ENCODE measurements around the gene SNX30.

SNX30 gene

DNA sequence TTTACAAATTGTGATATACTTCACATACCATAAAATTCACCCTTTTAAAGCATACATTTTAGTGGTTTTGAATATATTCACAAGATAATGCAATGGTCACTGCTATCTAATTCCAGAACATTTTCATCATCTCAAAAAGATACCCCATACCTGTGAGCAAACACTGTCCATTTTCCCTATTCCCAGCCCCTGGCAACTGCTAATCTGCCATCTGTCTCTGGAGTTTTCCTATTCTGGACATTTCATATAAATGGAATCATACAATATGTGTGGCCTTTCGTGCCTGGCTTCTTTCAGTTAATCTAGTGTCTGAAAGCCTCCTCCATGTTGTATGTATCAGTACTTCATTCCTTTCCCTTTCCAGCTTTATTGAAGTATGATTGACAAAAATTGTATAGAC lies 14.7 kb downstream of the SNX30 start:
- Histone ChIP-seq H3K9ac (ENCODE audit: low read depth, low read length) (no peak overlapping the region), H3K9me3 (ENCODE audit: insufficient read depth, low read depth, low read length) (0 out of 2 replicates have a peak, but pooled peaks cover 2% of the 10 kb centered on the region), H3K27me3 (ENCODE audit: insufficient read depth, low read length) (no peaks in the 10 kb centered on the region), H3K27ac (ENCODE audit: low read depth, low read length) (no peak overlapping the region), H3K36me3 (ENCODE audit: insufficient read depth, low read length) (no peaks in the 10 kb centered on the region), H3K4me1 (ENCODE audit: insufficient read depth, low read length) (peaks cover 4% of the 10 kb centered on the region), H3K4me3 (ENCODE audit: low read length) (no peak overlapping the region)
- 83% methylated on average over 1 of the region's 1 CpG for WGBS

DNA sequence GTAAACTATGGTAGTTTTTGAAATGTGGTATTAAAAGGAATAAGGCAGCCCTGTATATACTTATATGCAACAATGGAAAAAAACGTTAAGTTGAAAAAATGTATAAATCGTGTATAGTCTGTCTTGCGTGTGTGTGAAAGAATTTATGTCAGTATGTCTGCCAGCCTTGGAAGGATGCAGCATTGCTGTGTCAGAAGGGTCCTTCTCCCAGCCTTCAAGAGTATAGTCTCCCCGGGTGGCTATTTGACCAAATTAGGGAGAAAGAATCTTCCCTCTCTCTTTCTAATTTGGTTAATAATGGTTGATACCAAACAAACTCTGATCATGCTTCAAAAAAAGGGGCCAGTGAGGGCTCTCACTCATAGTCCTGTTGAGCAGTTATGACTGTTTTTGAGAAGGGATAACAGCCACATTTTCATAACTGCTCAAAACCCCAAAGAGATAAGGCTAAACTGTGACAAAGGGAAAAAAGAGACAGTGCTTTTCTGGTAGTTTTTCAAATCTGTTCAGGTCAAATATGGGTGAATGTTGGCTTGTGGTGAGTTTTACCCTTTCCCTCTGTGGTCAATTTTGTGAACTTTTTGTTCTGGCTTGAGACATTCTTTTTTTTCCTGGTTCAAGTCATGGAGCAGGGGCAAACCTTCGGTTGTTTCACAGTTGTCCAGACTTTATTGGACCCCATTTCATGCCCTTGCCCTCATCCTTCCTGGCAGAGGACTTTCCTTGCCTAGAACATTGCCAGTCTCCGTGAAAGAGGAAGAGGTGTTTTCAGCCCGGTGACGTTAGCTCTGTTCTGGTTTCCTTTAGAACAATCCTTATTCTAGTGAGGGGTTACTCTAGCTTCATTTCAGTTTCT lies 21.0 kb downstream of the SNX30 start:
- WGBS: 80% methylated on average over 7 of the region's 8 CpGs
- H3K4me1 ChIP-seq (ENCODE audit: insufficient read depth, low read length): peaks cover 22% of the 10 kb centered on the region
- H3K27me3 ChIP-seq (ENCODE audit: insufficient read depth, low read length): no peaks in the 10 kb centered on the region
- no peaks in the 10 kb centered on the region for H3K36me3 ChIP-seq (ENCODE audit: insufficient read depth, low read length)
- H3K9me3 ChIP-seq (ENCODE audit: insufficient read depth, low read depth, low read length): 0 out of 2 replicates have a peak, but pooled peaks cover 2% of the 10 kb centered on the region
- H3K4me3 ChIP-seq (ENCODE audit: low read length): no peak overlapping the region
- H3K27ac ChIP-seq (ENCODE audit: low read depth, low read length): peak overlapping the region; percentile 11; the same call in 1 of the 2 replicates
- no peak overlapping the region for H3K9ac ChIP-seq (ENCODE audit: low read depth, low read length)

GRCh38 chr9:112772215-112772509 lies 21.6 kb downstream of the SNX30 start:
- Histone ChIP-seq H3K4me3 (ENCODE audit: low read length) (no peak overlapping the region), H3K9ac (ENCODE audit: low read depth, low read length) (no peak overlapping the region), H3K36me3 (ENCODE audit: insufficient read depth, low read length) (no peaks in the 10 kb centered on the region), H3K27me3 (ENCODE audit: insufficient read depth, low read length) (no peaks in the 10 kb centered on the region), H3K4me1 (ENCODE audit: insufficient read depth, low read length) (peaks cover 22% of the 10 kb centered on the region), H3K9me3 (ENCODE audit: insufficient read depth, low read depth, low read length) (no peaks in the 10 kb centered on the region), H3K27ac (ENCODE audit: low read depth, low read length) (no peak overlapping the region; the same call in 1 of the 2 replicates)
- WGBS: 82% methylated on average over 2 of the region's 2 CpGs

DNA sequence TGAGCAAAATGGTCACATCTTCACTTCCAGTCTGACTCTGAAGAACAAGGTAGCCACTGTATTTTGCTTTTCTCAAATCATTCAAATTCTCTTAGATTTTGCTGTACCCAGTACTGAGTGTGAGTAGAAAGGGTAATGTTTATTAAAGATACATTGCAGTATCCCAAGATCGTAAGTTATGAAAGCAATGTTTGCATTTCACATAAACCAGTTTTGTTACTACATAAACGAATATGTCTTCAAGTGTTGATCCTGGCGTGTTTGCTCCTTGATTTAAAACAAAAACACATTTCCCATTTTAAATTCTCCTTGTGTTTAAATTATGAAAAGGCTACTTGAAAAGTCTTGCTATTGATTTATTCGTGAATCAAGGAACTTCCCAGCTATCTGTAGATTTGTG lies 22.0 kb downstream of the SNX30 start:
- H3K4me1 ChIP-seq (ENCODE audit: insufficient read depth, low read length): peaks cover 22% of the 10 kb centered on the region
- no peak overlapping the region for H3K27ac ChIP-seq (ENCODE audit: low read depth, low read length)
- no peaks in the 10 kb centered on the region for H3K36me3 ChIP-seq (ENCODE audit: insufficient read depth, low read length)
- no peaks in the 10 kb centered on the region for H3K9me3 ChIP-seq (ENCODE audit: insufficient read depth, low read depth, low read length)
- H3K4me3 ChIP-seq (ENCODE audit: low read length): no peak overlapping the region
- no peaks in the 10 kb centered on the region for H3K27me3 ChIP-seq (ENCODE audit: insufficient read depth, low read length)
- WGBS: 87% methylated on average over 4 of the region's 4 CpGs
- no peak overlapping the region for H3K9ac ChIP-seq (ENCODE audit: low read depth, low read length)

DNA sequence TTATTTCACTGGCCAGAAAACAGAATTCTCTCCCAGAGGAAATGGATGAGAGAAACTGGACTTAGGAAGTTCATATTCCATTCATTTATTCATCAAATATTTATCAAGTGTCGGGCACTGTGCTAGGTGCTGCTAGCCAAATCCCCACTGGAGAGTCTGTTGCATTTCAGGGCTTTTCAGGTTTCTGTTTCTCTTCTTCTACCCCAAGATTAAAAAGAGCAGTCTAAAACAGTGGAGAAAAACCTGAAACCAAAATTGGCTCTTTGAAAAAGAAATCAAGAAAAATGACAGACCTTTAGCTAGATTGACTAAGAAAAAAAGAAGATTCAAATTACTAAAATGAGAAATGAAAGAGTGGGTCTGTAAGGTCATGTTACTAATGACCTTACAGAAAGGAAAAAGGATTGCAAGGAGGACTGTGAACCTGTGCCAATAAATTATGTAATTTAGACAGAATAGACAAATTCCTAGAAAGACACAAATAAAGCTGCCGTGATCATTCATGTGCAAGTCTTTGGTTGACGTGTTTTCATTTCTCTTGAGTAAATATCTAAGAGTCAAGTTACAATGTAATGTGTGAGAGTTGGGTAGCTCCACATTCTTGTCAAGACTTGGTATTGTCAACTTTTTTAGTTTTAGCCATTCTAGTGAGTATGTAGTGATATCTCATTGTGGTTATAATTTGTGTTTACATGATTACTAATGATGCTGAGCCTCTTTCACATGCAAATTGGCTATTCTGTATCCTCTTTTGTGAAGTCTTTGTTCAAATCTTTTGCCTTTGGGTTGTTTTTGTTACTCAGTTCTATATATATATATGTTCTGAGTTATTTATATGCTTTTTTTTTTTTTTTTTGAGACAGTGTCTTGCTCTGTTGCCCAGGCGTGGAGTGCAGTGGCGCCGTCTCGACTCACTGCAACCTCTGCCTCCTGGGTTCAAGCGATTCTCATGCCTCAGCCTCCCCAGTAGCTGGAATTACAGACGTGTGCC lies 23.7 kb downstream of the SNX30 start:
- no peak overlapping the region for H3K27ac ChIP-seq (ENCODE audit: low read depth, low read length)

DNA sequence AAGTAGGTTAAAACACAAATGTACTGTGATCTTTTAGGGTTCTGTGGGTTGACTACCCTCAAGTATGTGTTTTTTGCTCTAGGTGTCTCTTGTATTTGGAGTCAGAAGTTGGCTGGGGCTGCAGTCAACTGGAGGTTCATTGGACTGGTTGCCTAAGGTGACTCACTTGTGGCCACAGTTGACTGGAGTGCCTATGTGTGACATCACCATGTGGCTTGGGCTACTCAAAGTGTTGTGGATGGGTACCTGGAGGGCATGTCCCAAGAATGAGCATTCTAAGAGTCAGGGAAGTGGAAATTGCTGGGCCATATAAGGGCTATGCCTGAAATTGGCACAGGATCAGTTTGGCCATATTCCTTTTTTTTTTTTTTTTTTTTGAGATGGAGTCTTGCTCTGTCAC lies 27.4 kb downstream of the SNX30 start:
- Histone ChIP-seq H3K36me3 (ENCODE audit: insufficient read depth, low read length) (no peaks in the 10 kb centered on the region), H3K27me3 (ENCODE audit: insufficient read depth, low read length) (no peaks in the 10 kb centered on the region), H3K4me1 (ENCODE audit: insufficient read depth, low read length) (peaks cover 3% of the 10 kb centered on the region), H3K4me3 (ENCODE audit: low read length) (no peak overlapping the region), H3K27ac (ENCODE audit: low read depth, low read length) (no peak overlapping the region), H3K9ac (ENCODE audit: low read depth, low read length) (no peak overlapping the region), H3K9me3 (ENCODE audit: insufficient read depth, low read depth, low read length) (no peaks in the 10 kb centered on the region)

More for the DNA sequence above, 23.7 kb downstream of the SNX30 start:
- H3K36me3 ChIP-seq (ENCODE audit: insufficient read depth, low read length): no peaks in the 10 kb centered on the region
- no peaks in the 10 kb centered on the region for H3K9me3 ChIP-seq (ENCODE audit: insufficient read depth, low read depth, low read length)
- no peak overlapping the region for H3K4me3 ChIP-seq (ENCODE audit: low read length)
- H3K27me3 ChIP-seq (ENCODE audit: insufficient read depth, low read length): no peaks in the 10 kb centered on the region
- peaks cover 22% of the 10 kb centered on the region for H3K4me1 ChIP-seq (ENCODE audit: insufficient read depth, low read length)
- 94% methylated on average over 9 of the region's 9 CpGs for WGBS
- H3K9ac ChIP-seq (ENCODE audit: low read depth, low read length): no peak overlapping the region

DNA sequence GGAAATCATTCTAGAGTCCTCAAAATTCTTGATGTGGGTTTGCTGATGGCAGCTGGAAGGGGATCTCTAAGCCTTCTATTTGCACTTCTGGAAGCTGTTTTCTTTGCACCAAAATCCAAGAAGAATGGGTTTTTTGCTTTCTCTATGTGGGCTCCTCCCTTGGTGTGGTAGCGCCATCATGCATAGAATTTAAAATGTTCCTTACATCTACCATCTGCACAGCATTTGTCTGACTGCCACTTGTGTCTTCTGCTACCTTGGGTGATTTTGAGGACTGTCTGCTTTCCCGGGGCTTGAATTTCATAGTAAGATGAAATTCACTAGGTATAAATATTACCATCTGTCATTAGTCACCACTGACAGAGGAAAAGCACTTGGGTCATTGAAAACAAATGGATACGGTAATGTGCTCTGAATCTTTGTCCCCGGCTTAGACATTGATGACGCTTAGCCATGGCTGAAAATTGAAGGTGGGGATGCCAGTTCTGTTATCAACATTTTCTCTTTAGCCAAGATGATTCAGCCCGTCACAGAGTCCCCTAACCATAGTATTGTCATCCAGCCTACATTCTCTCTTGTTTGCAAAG lies 30.0 kb downstream of the SNX30 start:
- Histone ChIP-seq H3K9ac (ENCODE audit: low read depth, low read length) (no peak overlapping the region), H3K9me3 (ENCODE audit: insufficient read depth, low read depth, low read length) (no peaks in the 10 kb centered on the region), H3K27ac (ENCODE audit: low read depth, low read length) (no peak overlapping the region), H3K4me1 (ENCODE audit: insufficient read depth, low read length) (0 out of 2 replicates have a peak, but pooled peaks cover 11% of the 10 kb centered on the region), H3K36me3 (ENCODE audit: insufficient read depth, low read length) (no peaks in the 10 kb centered on the region), H3K27me3 (ENCODE audit: insufficient read depth, low read length) (no peaks in the 10 kb centered on the region), H3K4me3 (ENCODE audit: low read length) (no peak overlapping the region)
- 91% methylated on average over 5 of the region's 6 CpGs for WGBS

DNA sequence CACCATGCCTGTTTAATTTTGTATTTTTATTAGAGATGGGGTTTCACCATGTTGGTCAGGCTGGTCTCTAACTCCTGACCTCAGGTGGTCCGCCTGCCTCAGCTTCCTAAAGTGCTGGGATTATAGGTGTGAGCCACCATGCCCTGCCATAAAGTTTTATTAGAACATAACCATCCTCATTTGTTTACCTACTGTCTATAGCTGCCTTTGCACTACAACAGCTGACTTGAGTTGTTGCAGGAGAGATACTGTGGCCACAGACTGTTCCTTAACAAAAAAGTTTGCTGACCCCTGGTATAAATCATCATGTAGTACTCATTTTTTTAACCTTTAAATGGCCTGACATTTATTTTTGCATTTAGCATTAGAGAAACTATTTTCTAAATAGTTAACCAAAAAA lies 31.7 kb downstream of the SNX30 start:
- H3K27ac ChIP-seq (ENCODE audit: low read depth, low read length): no peak overlapping the region
- no peaks in the 10 kb centered on the region for H3K36me3 ChIP-seq (ENCODE audit: insufficient read depth, low read length)
- no peak overlapping the region for H3K4me3 ChIP-seq (ENCODE audit: low read length)
- H3K4me1 ChIP-seq (ENCODE audit: insufficient read depth, low read length): 0 out of 2 replicates have a peak, but pooled peaks cover 11% of the 10 kb centered on the region
- H3K9me3 ChIP-seq (ENCODE audit: insufficient read depth, low read depth, low read length): no peaks in the 10 kb centered on the region
- WGBS: 100% methylated on average over 1 of the region's 1 CpG
- H3K9ac ChIP-seq (ENCODE audit: low read depth, low read length): no peak overlapping the region
- H3K27me3 ChIP-seq (ENCODE audit: insufficient read depth, low read length): no peaks in the 10 kb centered on the region

DNA sequence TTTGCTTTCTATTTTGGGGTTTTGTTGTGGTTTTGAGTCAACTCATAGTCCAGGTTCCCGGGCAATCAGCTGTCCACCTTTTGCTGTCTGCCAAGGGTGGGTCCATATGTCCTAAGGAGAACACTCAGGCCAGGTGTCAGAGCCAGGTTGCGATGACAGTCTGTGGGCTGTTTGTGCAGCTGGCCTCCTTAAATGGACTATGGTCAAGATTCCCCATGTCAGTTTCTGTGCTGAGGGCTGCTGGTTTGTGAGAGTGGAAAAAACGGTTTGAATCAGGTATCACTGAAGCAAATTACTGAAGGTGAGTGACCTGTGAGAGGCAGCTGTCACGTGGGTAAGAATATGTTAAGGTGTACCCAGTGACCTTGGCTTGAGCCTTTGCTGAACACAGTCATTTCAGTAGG lies 33.0 kb downstream of the SNX30 start:
- no peaks in the 10 kb centered on the region for H3K9me3 ChIP-seq (ENCODE audit: insufficient read depth, low read depth, low read length)
- WGBS: 74% methylated on average over 4 of the region's 4 CpGs
- no peak overlapping the region for H3K9ac ChIP-seq (ENCODE audit: low read depth, low read length)
- no peak overlapping the region for H3K27ac ChIP-seq (ENCODE audit: low read depth, low read length)
- H3K4me1 ChIP-seq (ENCODE audit: insufficient read depth, low read length): 0 out of 2 replicates have a peak, but pooled peaks cover 11% of the 10 kb centered on the region
- no peak overlapping the region for H3K4me3 ChIP-seq (ENCODE audit: low read length)
- H3K36me3 ChIP-seq (ENCODE audit: insufficient read depth, low read length): no peaks in the 10 kb centered on the region
- no peaks in the 10 kb centered on the region for H3K27me3 ChIP-seq (ENCODE audit: insufficient read depth, low read length)

DNA sequence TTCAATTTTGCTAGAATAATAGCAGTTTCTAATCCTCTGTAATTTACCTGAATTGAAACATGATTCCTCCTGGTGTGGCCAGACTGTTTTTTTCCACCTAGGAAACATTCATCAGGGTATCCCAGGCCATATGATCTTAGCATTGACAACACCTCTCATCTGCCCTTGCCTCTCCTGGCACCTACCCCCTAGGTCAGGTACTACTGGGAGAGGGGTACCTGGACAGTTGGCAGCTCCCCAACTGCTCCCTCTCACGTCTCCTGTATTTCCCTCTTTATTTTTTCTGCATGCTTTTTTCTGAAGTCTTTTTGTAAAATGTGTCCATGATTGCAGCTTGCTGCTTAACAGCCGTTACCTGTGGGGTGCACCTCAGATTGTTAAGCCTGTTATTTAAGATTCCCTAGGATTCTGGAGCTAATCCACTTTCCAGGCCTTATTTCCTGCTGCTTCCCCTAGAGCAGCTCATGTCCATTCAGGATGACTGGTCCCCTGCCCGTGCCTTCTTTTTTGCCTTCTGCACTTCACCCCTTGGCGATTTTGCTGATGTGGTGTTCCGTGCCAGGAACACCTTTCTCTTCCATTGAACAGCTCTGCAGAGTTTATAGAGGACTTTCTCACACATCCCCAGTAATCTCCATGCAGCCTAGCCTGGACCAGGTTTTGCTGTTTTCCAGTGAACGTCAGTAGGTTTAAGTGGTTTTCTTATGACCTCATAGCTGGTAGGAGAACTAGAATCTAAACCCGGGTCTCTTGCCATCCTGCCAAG lies 33.6 kb downstream of the SNX30 start:
- Histone ChIP-seq H3K9ac (ENCODE audit: low read depth, low read length) (0 out of 2 replicates have a peak overlapping the region, but pooled peaks have one; percentile 7), H3K4me3 (ENCODE audit: low read length) (peak overlapping the region; percentile 47), H3K27ac (ENCODE audit: low read depth, low read length) (no peak overlapping the region), H3K4me1 (ENCODE audit: insufficient read depth, low read length) (0 out of 2 replicates have a peak, but pooled peaks cover 11% of the 10 kb centered on the region), H3K36me3 (ENCODE audit: insufficient read depth, low read length) (no peaks in the 10 kb centered on the region), H3K27me3 (ENCODE audit: insufficient read depth, low read length) (no peaks in the 10 kb centered on the region), H3K9me3 (ENCODE audit: insufficient read depth, low read depth, low read length) (no peaks in the 10 kb centered on the region)
- WGBS: 23% methylated on average over 7 of the region's 7 CpGs

Data from HUES64 (cell line).